ENCODE measurements around the gene ESR2. TPM values are rescaled to one million over a fixed set of nuclear protein-coding genes. Genes with fewer than 3 reads are reported as not detected.
"Not testable (repeated sequence)": the region's sequence is repeated elsewhere in the genome, so short reads cannot be mapped to it uniquely, and the experiment has no call there.

ESR2 gene
- polyA plus RNA-seq, 1 donor = 2.0 TPM

DNA sequence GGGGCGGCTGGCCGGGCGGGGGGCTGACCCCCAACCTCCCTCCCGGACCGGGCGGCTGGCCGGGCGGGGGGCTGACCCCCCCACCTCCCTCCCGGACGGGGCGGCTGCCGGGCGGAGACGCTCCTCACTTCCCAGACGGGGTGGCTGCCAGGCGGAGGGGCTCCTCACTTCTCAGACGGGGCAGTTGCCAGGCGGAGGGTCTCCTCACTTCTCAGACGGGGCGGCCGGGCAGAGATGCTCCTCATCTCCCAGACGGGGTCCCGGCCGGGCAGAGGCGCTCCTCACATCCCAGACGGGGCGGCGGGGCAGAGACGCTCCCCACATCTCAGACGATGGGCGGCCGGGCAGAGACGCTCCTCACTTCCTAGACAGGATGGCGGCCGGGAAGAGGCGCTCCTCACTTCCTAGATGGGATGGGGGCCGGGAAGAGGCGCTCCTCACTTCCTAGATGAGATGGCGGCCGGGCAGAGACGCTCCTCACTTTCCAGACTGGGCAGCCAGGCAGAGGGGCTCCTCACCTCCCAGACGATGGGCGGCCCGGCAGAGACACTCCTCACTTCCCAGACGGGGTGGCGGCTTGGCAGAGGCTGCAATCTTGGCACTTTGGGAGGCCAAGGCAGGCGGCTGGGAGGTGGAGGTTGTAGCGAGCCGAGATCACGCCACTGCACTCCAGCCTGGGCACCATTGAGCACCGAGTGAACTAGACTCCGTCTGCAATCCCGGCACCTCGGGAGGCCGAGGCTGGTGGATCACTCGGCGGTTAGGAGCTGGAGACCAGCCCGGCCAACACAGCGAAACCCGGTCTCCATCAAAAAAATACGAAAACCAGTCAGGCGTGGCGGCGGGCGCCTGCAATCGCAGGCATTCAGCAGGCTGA, 256.1 kb downstream of the ESR2 start:
- not testable (repeated sequence) for DNase-seq

GRCh38 chr14:64035143-64035542, 259.0 kb downstream of the ESR2 start:
- DNase-seq = no peak

Other genes starting within 250 kb of the ESR2 start
- 103 TPM for gene MTHFD1, start 94.0 kb upstream of the ESR2 start, polyA plus RNA-seq (ENCODE audit: insufficient read length)
- 9.3 TPM for gene AKAP5, start 171.1 kb upstream of the ESR2 start, polyA plus RNA-seq (ENCODE audit: insufficient read length)
- 14.6 TPM for gene ZBTB25, start 209.5 kb upstream of the ESR2 start, polyA plus RNA-seq (ENCODE audit: insufficient read length)
- 82.1 TPM for gene ZBTB1, start 210.4 kb upstream of the ESR2 start, polyA plus RNA-seq (ENCODE audit: insufficient read length)
- 13.4 TPM for gene HSPA2, start 246.4 kb upstream of the ESR2 start, polyA plus RNA-seq (ENCODE audit: insufficient read length)

All from left kidney (tissue), 2 donors.